ENCODE measurements around the gene POR. TPM values are rescaled to one million over a fixed set of nuclear protein-coding genes. Genes with fewer than 3 reads are reported as not detected.

Gene POR
- total and polyA plus RNA-seq, 2 of the 13 experiments (the other 11 are each of a cell fraction or from before 2014, with no cell fraction given) = 145 to 266 TPM

GRCh38 chr7:75906991-75907667 lies 7.8 kb upstream of the POR start (continued):
- no peak for TF ChIP-seq ZNF737 (CRISPR knock-in tag; IDR thresholded peaks at IDR 0.05; ENCODE audit: borderline replicate concordance)
- no peak for TF ChIP-seq ZNF646 (CRISPR knock-in tag; IDR thresholded peaks at IDR 0.05)
- TF ChIP-seq ZNF777 (CRISPR knock-in tag; IDR thresholded peaks at IDR 0.05) = 0 out of 2 replicates have a peak, but pooled peaks have one; percentile 29
- 0 out of 2 replicates have a peak, but pooled peaks have one; percentile 37 for TF ChIP-seq ZSCAN25 (CRISPR knock-in tag; IDR thresholded peaks at IDR 0.05)
- TF ChIP-seq NFRKB (IDR thresholded peaks at IDR 0.05) = no peak
- TF ChIP-seq JUN (CRISPR knock-in tag; IDR thresholded peaks at IDR 0.05) = no peak
- peak; percentile 68; the same call in 1 of the 2 replicates for TF ChIP-seq ARNTL (CRISPR knock-in tag; IDR thresholded peaks at IDR 0.05)
- TF ChIP-seq, protein P1, sequence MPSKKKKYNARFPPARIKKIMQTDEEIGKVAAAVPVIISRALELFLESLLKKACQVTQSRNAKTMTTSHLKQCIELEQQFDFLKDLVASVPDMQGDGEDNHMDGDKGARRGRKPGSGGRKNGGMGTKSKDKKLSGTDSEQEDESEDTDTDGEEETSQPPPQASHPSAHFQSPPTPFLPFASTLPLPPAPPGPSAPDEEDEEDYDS (CRISPR knock-in tag; IDR thresholded peaks at IDR 0.05) = no peak
- no peak for TF ChIP-seq MXD4 (CRISPR knock-in tag; IDR thresholded peaks at IDR 0.05)
- no peak for TF ChIP-seq ZNF510 (CRISPR knock-in tag; IDR thresholded peaks at IDR 0.05; ENCODE audit: low read depth)
- TF ChIP-seq RFXANK (CRISPR knock-in tag; IDR thresholded peaks at IDR 0.05) = no peak
- no peak for TF ChIP-seq NFKB2 (CRISPR knock-in tag; IDR thresholded peaks at IDR 0.05; ENCODE audit: borderline replicate concordance)
- no peak for TF ChIP-seq ZNF572 (CRISPR knock-in tag; IDR thresholded peaks at IDR 0.05)
- peak; percentile 88 for TF ChIP-seq RXRB (CRISPR knock-in tag; IDR thresholded peaks at IDR 0.05; ENCODE audit: borderline replicate concordance)
- 0 out of 2 replicates have a peak, but pooled peaks have one; percentile 60 for TF ChIP-seq RORA (CRISPR knock-in tag; IDR thresholded peaks at IDR 0.05)
- TF ChIP-seq, protein P2, sequence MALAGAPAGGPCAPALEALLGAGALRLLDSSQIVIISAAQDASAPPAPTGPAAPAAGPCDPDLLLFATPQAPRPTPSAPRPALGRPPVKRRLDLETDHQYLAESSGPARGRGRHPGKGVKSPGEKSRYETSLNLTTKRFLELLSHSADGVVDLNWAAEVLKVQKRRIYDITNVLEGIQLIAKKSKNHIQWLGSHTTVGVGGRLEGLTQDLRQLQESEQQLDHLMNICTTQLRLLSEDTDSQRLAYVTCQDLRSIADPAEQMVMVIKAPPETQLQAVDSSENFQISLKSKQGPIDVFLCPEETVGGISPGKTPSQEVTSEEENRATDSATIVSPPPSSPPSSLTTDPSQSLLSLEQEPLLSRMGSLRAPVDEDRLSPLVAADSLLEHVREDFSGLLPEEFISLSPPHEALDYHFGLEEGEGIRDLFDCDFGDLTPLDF (CRISPR knock-in tag; IDR thresholded peaks at IDR 0.05) = no peak
- TF ChIP-seq ZNF761 (CRISPR knock-in tag; conservative IDR thresholded peaks at IDR 0.05) = 0 out of 2 replicates have a peak, but pooled peaks have one; percentile 7
- TF ChIP-seq ZKSCAN8 (CRISPR knock-in tag; IDR thresholded peaks at IDR 0.05; ENCODE audit: borderline replicate concordance) = no peak
- TF ChIP-seq PLSCR1 (CRISPR knock-in tag; IDR thresholded peaks at IDR 0.05; ENCODE audit: borderline replicate concordance) = no peak
- TF ChIP-seq ZNF792 (CRISPR knock-in tag; IDR thresholded peaks at IDR 0.05) = no peak
